Activated naive CD8-positive, alpha-beta T cell treated with anti-CD3 and anti-CD28 coated beads for 36 hours (primary cell): ENCODE results near the gene CHSY3. TPM values are rescaled to one million over a fixed set of nuclear protein-coding genes. Genes with fewer than 3 reads are reported as not detected.

ENCODE experiments used
- DNase-seq: peaks from one replicate; pipeline ENCODE4 v3.0.0; 2021
- H3K27ac Mint-ChIP-seq: one replicate; pipeline ENCODE4 v1.8.0; 2022; ENCODE audit warnings: mild to moderate bottlenecking, moderate library complexity, mixed read lengths
- H3K27me3 Mint-ChIP-seq: one replicate; pipeline ENCODE4 v1.8.0; 2022; ENCODE audit warnings: mild to moderate bottlenecking, mixed read lengths
- H3K36me3 Mint-ChIP-seq: one replicate; pipeline ENCODE4 v1.8.0; 2021; ENCODE audit warnings: mild to moderate bottlenecking, mixed read lengths
- H3K4me1 Mint-ChIP-seq: one replicate; pipeline ENCODE4 v1.8.0; 2021; ENCODE audit warnings: mixed read lengths
- H3K4me3 Mint-ChIP-seq: one replicate; pipeline ENCODE4 v1.8.0; 2022; ENCODE audit warnings: mild to moderate bottlenecking, moderate library complexity, mixed read lengths
- H3K9me3 Mint-ChIP-seq: one replicate; pipeline ENCODE4 v1.8.0; 2022; ENCODE audit warnings: mixed read lengths
- total RNA-seq, 2 experiments: library from RNA; stranded (reverse); gene quantifications; one replicate each; pipeline ENCODE4 v1.2.3, GENCODE V29; 2021

Gene CHSY3
- total RNA-seq, 2 experiments from 2014 or later = not detected

DNA sequence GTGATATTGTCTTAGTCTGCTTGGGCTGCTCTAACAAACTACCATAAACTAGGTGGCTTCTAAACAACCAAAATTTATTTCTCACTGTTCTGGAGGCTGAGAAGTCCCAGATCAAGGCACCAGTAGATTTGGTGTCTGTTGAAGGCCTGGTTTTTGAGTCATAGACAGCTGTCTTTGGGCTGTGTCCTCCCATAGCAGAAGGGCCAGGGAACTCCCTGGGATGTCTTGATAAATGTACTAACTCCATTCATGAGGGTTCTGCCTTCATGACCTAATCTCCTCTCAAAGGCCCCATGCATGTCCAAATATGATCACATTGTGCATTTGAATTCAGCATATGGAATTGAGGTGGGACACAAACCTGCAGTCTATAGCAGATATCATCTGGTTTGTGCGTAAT lies 121.2 kb downstream of the CHSY3 start:
- H3K27ac Mint-ChIP-seq = no peak overlapping the region
- no peaks in the 10 kb centered on the region for H3K36me3 Mint-ChIP-seq
- no peaks in the 10 kb centered on the region for H3K4me1 Mint-ChIP-seq
- H3K27me3 Mint-ChIP-seq = no peaks in the 10 kb centered on the region
- DNase-seq = no peak
- no peak overlapping the region for H3K4me3 Mint-ChIP-seq
- H3K9me3 Mint-ChIP-seq = no peaks in the 10 kb centered on the region

DNA sequence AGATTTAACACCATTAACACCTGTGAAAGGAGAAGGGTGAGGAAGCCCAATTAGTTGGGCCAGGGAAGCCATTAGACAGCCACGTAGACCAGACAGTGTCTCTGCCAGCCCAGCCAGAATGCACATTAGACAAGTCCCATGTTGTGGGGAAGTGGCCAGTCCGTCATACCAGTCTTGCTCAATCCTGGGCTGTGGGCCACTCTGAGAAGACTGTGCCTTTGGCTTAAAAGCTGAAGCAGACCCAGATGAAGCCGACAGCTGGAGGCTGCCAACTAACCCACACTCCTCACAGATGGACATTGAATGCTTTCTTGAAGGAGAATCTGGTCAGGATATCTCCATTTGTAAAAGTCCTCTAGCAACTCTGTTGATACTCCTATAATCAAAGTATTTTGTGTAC lies 128.5 kb downstream of the CHSY3 start:
- H3K9me3 Mint-ChIP-seq = no peaks in the 10 kb centered on the region
- H3K36me3 Mint-ChIP-seq = no peaks in the 10 kb centered on the region

DNA sequence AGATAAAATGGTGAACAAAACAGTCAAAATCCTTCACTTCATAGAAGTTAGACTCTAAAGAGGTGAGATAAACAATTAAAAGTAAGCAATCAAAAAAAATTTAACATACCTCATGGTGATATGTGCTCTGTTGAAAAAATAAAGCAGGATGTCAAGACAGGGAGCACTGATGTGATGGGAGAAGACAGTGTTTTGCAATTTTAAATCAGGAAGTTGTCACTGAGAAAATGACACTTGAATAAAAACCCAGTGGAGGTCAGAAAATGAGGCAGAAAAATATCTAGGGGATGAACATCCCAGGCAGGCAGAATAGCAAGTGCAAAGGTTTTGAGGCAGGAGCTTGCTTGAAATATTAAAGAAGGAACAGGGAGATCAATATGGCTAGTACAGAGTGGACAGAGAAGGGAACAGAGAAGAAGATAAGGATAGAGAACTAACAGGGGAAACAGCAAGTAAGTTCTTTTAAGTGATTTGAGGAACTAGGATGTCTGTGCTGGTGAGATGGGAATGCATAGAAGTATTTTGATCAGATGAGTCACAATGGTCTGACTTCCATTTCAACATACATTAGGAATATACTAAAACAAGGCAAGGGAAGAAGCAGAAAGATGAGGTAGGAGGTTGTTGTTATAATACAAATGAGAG lies 130.4 kb downstream of the CHSY3 start:
- Mint-ChIP-seq H3K27ac (no peak overlapping the region), H3K27me3 (no peaks in the 10 kb centered on the region), H3K4me1 (no peaks in the 10 kb centered on the region), H3K9me3 (no peaks in the 10 kb centered on the region), H3K4me3 (no peak overlapping the region), H3K36me3 (no peaks in the 10 kb centered on the region)
- no peak for DNase-seq

More for the DNA sequence above, 128.5 kb downstream of the CHSY3 start:
- no peak overlapping the region for H3K27ac Mint-ChIP-seq
- H3K27me3 Mint-ChIP-seq = no peaks in the 10 kb centered on the region
- no peak for DNase-seq
- no peaks in the 10 kb centered on the region for H3K4me1 Mint-ChIP-seq
- no peak overlapping the region for H3K4me3 Mint-ChIP-seq

DNA sequence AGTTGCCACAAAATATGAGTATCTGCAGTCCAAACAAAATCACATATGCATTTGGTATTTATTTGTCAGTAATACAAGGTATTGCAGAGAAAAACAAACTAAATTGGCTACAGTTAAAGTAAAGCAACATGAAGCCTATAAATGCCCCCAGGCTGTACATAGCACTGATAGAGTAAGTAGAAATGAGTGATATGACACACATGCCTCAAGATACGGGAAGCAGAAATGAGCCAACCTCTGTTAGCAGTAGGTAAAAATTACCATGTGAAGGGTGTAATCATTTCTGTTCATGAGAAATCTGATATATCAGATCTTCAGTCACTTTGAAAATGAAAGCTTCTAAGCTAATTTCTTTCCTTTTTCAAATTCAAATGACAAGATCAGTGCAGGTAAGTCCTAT lies 131.1 kb downstream of the CHSY3 start:
- no peak overlapping the region for H3K4me3 Mint-ChIP-seq
- no peaks in the 10 kb centered on the region for H3K36me3 Mint-ChIP-seq
- H3K4me1 Mint-ChIP-seq = no peaks in the 10 kb centered on the region
- no peak for DNase-seq
- no peaks in the 10 kb centered on the region for H3K27me3 Mint-ChIP-seq
- H3K27ac Mint-ChIP-seq = no peak overlapping the region
- no peaks in the 10 kb centered on the region for H3K9me3 Mint-ChIP-seq

DNA sequence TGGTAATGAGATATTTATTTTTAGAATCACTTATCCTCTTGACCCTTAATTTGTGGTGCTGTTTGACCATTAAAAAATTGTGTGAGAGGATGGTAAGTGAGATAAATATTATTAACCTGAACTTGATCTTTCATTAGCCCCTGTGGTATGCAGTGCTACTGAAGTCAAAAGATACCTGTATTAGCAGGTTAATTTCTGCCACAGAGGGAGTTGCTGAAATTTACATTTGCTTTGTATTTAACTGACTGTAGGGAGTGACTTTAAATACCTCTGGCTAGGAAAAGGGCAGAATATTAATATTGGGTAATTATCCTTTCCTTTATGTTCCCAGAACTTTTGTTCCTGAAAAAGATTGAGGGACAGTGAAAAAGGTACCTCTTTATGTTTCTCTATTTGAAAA lies 133.6 kb downstream of the CHSY3 start:
- H3K4me3 Mint-ChIP-seq = no peak overlapping the region
- no peak overlapping the region for H3K27ac Mint-ChIP-seq
- H3K36me3 Mint-ChIP-seq = no peaks in the 10 kb centered on the region
- H3K27me3 Mint-ChIP-seq = no peaks in the 10 kb centered on the region
- no peak for DNase-seq
- no peaks in the 10 kb centered on the region for H3K4me1 Mint-ChIP-seq
- H3K9me3 Mint-ChIP-seq = no peaks in the 10 kb centered on the region

DNA sequence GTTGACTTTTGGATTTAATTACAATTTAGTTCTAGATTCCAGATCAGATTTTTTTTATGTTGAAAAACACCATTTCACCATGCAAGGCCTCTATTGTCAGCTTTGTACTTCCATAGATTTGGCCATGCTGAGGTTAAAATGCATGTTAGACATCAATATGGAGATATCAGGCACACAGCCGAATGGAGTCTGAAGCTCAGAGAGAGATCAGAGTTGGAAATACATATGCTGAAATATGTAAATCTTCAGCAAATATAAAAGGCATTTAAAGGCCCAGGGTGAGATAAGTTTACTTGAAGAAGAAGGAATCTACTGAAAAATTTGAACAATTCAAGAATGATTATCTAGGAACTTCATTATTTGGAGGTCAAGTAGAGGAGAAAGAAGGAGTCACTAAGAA lies 139.6 kb downstream of the CHSY3 start:
- Mint-ChIP-seq H3K27ac (no peak overlapping the region), H3K4me3 (no peak overlapping the region), H3K36me3 (no peaks in the 10 kb centered on the region), H3K4me1 (no peaks in the 10 kb centered on the region), H3K9me3 (no peaks in the 10 kb centered on the region), H3K27me3 (no peaks in the 10 kb centered on the region)
- no peak for DNase-seq

DNA sequence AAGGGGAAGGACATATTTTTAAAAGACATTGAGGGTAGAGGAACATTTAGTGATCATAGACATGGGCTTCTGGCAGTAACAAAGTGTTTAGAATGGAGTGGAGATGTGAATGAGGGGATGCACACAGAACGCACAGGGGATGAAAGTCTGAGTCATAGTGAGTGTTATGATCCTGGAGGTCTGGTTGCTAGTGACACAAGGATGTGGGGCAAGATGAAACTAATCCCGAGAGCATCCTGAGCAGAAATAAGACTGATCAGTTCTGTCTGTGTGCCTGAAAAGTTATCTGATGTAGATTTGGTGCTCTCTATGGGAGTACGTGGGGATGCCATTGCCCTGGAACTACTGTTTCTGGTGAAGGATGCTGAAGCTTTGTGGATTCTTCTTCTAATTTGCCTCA lies 141.1 kb downstream of the CHSY3 start:
- Mint-ChIP-seq H3K27me3 (no peaks in the 10 kb centered on the region), H3K27ac (no peak overlapping the region), H3K9me3 (no peaks in the 10 kb centered on the region), H3K4me1 (no peaks in the 10 kb centered on the region), H3K4me3 (no peak overlapping the region), H3K36me3 (no peaks in the 10 kb centered on the region)
- no peak for DNase-seq

DNA sequence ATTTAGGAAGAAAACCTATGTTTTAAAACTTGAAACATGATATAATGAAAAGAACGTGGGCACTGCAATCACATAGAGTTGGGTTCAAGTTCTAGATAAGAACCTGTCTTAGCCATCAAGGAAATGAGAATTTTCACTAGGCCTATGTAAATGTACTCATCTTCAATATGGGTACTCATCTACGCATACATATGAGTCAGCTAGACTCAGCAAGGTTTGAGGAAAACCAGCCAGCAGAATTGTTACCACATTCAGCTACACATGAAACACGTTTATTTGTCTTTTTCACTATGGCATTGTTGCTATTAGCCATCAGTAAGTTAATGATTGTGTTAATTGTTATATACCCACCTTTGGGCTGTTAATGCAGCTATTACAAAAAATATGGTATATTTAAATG lies 146.3 kb downstream of the CHSY3 start:
- H3K36me3 Mint-ChIP-seq = no peaks in the 10 kb centered on the region
- H3K9me3 Mint-ChIP-seq = no peaks in the 10 kb centered on the region
- no peak overlapping the region for H3K27ac Mint-ChIP-seq
- H3K4me3 Mint-ChIP-seq = no peak overlapping the region
- H3K4me1 Mint-ChIP-seq = no peaks in the 10 kb centered on the region
- DNase-seq = no peak
- peaks cover 3% of the 10 kb centered on the region for H3K27me3 Mint-ChIP-seq

DNA sequence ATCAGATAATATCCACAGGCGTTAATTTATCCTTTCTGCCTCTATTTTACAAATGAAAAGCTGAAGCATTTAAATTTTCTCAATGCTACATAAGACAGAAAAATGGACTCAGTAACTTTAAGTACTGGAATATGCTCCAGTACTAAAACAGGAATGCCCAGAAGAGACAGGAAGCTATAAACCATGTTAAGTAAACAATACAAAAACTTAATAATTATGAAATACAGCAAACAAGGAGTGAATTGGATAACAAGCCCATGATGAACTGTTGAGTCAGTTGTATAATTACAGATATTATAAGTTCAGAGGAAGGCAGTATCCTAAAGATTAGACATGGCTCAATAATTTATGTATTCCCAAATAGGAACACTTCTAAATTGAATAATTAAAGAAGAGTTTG lies 148.5 kb downstream of the CHSY3 start:
- no peaks in the 10 kb centered on the region for H3K36me3 Mint-ChIP-seq
- H3K4me3 Mint-ChIP-seq = no peak overlapping the region
- no peak for DNase-seq
- H3K9me3 Mint-ChIP-seq = no peaks in the 10 kb centered on the region
- H3K27ac Mint-ChIP-seq = no peak overlapping the region
- H3K27me3 Mint-ChIP-seq = peaks cover 3% of the 10 kb centered on the region
- H3K4me1 Mint-ChIP-seq = no peaks in the 10 kb centered on the region

DNA sequence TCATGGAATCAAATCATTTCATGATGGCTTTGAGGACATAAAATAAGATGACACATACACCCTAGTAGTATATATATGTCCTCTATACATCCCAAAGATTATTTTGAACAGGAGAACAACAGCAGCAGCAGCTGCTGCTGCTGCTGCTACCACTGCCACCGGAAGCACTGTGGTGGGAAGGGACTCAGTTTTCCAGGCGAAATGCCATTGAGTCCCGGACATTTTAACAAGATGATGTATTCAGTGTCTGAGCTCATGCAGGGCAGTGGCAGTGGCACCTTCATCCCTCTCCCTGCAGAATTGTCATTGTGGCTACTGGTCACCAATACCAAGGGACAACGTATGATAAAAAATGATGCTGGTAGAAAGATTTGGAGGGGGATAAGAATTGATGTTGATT lies 151.3 kb downstream of the CHSY3 start:
- Mint-ChIP-seq H3K9me3 (peaks cover 4% of the 10 kb centered on the region), H3K4me3 (no peak overlapping the region), H3K36me3 (no peaks in the 10 kb centered on the region), H3K27ac (no peak overlapping the region), H3K4me1 (no peaks in the 10 kb centered on the region), H3K27me3 (peaks cover 13% of the 10 kb centered on the region)
- DNase-seq = no peak

DNA sequence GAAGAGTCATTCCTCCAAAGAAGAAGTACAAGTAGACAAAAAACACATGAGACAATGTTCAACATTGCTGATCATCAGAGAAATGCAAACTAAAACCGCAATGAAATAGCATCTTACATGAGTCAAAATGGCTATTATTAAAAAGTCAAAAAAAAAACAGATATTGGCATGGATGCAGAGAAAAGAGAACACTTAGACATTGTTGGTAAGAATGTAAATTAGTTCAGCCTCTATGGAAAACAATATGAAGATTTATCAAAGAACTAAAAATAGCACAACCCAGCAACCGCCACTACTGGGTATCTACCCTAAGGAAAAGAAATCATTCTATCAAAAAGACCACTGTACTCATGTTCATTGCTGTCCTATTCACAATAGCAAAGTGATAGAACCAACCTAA lies 157.5 kb downstream of the CHSY3 start:
- H3K9me3 Mint-ChIP-seq = peaks cover 4% of the 10 kb centered on the region
- no peaks in the 10 kb centered on the region for H3K4me1 Mint-ChIP-seq
- H3K27ac Mint-ChIP-seq = no peak overlapping the region
- H3K27me3 Mint-ChIP-seq = peaks cover 10% of the 10 kb centered on the region
- no peak overlapping the region for H3K4me3 Mint-ChIP-seq
- no peaks in the 10 kb centered on the region for H3K36me3 Mint-ChIP-seq
- no peak for DNase-seq

DNA sequence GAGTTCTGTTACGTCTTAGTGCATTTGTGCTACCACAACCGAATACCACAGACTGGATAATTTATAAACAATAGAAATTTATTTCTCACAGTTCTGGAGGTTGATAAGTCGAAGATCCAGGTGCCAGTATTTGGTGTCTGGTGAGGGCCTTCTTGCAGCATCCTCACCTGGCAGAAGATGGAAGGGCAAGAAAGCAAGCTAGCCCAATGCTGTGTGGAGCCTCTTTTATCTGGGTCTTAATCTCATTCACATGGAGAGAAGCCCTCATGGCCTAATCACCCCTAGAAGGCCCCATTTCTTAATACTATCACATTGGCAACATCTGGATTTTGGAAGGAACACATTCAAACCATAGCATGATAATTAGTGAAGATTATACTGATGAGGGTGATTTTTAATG lies 159.3 kb downstream of the CHSY3 start:
- Mint-ChIP-seq H3K27ac (no peak overlapping the region), H3K4me1 (no peaks in the 10 kb centered on the region), H3K36me3 (no peaks in the 10 kb centered on the region)

DNA sequence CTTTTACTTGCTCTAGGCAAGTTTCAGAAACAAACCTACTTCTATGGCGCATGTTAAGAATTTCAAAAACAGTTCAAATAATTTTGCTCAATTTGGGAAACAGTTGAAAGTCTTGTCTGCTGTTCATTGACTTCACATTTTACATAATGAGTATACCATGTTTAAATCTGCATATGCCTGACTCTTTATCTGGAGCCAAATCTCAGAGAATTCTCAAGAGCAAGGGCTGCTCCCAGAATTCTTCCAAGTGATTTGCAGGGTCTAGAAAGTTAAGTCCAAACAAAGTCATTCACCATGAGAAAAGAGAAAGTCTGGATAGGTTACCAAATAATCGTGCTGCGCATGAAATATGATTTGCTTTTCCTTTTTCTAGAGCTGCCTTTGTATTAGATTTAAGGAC lies 160.2 kb downstream of the CHSY3 start:
- no peak overlapping the region for H3K4me3 Mint-ChIP-seq
- no peaks in the 10 kb centered on the region for H3K4me1 Mint-ChIP-seq
- H3K27ac Mint-ChIP-seq = no peak overlapping the region
- H3K36me3 Mint-ChIP-seq = no peaks in the 10 kb centered on the region
- H3K27me3 Mint-ChIP-seq = peaks cover 6% of the 10 kb centered on the region
- H3K9me3 Mint-ChIP-seq = peaks cover 4% of the 10 kb centered on the region
- DNase-seq = no peak

More for the DNA sequence above, 159.3 kb downstream of the CHSY3 start:
- DNase-seq = no peak
- peaks cover 4% of the 10 kb centered on the region for H3K9me3 Mint-ChIP-seq
- H3K27me3 Mint-ChIP-seq = peaks cover 10% of the 10 kb centered on the region
- no peak overlapping the region for H3K4me3 Mint-ChIP-seq

DNA sequence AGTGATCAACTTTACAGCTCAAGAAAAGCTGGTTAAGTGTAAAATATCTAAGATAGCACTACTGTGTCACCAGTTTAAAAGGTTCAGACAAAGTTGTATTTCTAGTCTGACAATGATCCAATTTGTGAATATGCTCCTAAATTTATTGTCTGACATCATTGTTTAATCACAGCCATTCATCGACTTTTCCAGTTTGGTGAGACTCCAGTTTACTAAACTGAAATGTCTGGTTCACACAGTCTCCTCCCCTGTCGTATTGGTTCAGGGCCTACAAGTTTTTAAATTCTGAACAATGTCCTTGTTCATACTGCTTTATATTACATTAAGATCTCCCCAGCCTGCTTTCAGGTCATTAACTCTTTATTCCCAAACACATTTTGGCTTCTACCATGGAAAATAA lies 161.4 kb downstream of the CHSY3 start:
- H3K4me3 Mint-ChIP-seq = no peak overlapping the region
- no peaks in the 10 kb centered on the region for H3K36me3 Mint-ChIP-seq
- no peak for DNase-seq
- H3K4me1 Mint-ChIP-seq = no peaks in the 10 kb centered on the region
- H3K9me3 Mint-ChIP-seq = no peaks in the 10 kb centered on the region
- no peaks in the 10 kb centered on the region for H3K27me3 Mint-ChIP-seq
- no peak overlapping the region for H3K27ac Mint-ChIP-seq

DNA sequence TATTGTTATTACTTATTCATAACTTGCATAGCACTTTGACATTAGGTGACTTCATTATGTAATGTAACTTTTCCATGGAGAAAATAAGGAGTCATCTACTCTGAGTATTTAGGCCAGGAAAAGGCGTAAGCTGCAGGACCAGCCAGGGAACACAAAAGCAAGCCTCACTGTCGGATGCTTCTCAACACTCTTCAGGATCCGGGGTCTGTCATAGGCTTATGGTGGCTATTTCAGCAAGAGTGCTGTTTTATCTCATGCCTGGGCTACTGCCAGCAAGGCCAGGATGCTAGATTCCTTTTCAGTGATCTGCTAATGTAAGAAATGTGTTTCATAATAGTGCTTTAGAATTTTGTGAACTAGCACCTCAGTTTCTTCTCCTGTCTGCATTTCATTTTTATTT lies 162.4 kb downstream of the CHSY3 start:
- H3K36me3 Mint-ChIP-seq = no peaks in the 10 kb centered on the region
- H3K4me1 Mint-ChIP-seq = no peaks in the 10 kb centered on the region
- H3K27ac Mint-ChIP-seq = no peak overlapping the region
- H3K9me3 Mint-ChIP-seq = no peaks in the 10 kb centered on the region
- no peaks in the 10 kb centered on the region for H3K27me3 Mint-ChIP-seq
- no peak for DNase-seq
- H3K4me3 Mint-ChIP-seq = no peak overlapping the region

DNA sequence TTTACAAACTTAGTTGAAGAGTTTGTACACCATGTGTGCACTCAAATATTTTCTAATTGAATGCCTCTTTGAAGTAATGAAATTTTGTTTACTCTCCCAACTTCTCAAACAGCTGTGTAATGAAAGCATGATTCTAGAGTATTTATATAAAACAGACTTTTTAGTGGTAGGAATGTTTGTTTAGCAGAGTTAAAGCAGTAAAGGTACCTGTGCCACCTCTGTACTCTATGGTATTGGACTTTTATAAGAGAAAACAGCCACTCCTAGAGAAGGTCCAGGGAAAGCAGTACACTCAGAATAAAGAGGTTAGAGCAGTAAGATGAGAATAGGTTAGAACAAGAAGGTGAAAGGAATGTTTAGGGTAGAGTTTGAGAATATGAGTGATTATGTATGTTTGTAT lies 163.1 kb downstream of the CHSY3 start:
- Mint-ChIP-seq H3K9me3 (no peaks in the 10 kb centered on the region), H3K27me3 (no peaks in the 10 kb centered on the region), H3K36me3 (no peaks in the 10 kb centered on the region), H3K4me1 (no peaks in the 10 kb centered on the region), H3K27ac (no peak overlapping the region), H3K4me3 (no peak overlapping the region)
- no peak for DNase-seq

DNA sequence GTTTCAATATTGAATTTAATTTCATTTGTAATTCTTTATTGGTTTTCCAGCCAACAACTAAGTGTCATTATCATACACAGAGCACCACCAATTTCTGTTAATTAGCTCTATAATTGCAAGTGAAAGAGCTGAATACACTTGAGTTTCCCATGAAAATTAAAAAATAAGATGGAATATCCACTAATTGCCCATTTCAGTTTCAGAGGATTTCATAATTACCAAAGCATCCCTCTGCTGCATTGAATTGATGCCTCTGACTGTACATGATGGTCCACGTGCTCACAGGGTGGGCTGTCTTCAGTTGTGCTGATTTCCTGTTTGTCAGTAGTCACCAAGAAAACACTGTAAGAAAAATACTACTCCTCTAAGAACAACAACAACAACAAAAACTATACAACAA lies 163.8 kb downstream of the CHSY3 start:
- Mint-ChIP-seq H3K9me3 (no peaks in the 10 kb centered on the region), H3K4me3 (no peak overlapping the region), H3K36me3 (no peaks in the 10 kb centered on the region), H3K27ac (no peak overlapping the region), H3K4me1 (no peaks in the 10 kb centered on the region), H3K27me3 (no peaks in the 10 kb centered on the region)
- no peak for DNase-seq
